ENCODE data around the gene KNL1. TPM values are rescaled to one million over a fixed set of nuclear protein-coding genes. Genes with fewer than 3 reads are reported as not detected.

Gene KNL1, protein sequence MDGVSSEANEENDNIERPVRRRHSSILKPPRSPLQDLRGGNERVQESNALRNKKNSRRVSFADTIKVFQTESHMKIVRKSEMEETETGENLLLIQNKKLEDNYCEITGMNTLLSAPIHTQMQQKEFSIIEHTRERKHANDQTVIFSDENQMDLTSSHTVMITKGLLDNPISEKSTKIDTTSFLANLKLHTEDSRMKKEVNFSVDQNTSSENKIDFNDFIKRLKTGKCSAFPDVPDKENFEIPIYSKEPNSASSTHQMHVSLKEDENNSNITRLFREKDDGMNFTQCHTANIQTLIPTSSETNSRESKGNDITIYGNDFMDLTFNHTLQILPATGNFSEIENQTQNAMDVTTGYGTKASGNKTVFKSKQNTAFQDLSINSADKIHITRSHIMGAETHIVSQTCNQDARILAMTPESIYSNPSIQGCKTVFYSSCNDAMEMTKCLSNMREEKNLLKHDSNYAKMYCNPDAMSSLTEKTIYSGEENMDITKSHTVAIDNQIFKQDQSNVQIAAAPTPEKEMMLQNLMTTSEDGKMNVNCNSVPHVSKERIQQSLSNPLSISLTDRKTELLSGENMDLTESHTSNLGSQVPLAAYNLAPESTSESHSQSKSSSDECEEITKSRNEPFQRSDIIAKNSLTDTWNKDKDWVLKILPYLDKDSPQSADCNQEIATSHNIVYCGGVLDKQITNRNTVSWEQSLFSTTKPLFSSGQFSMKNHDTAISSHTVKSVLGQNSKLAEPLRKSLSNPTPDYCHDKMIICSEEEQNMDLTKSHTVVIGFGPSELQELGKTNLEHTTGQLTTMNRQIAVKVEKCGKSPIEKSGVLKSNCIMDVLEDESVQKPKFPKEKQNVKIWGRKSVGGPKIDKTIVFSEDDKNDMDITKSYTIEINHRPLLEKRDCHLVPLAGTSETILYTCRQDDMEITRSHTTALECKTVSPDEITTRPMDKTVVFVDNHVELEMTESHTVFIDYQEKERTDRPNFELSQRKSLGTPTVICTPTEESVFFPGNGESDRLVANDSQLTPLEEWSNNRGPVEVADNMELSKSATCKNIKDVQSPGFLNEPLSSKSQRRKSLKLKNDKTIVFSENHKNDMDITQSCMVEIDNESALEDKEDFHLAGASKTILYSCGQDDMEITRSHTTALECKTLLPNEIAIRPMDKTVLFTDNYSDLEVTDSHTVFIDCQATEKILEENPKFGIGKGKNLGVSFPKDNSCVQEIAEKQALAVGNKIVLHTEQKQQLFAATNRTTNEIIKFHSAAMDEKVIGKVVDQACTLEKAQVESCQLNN (N-terminal part only)
- 7.6 and 21.4 TPM in 2 replicates for total RNA-seq (ENCODE audit: low replicate concordance)
- long read RNA-seq, full-length matches to known transcripts: 10 of 14 reads
- long read RNA-seq, partial matches to known transcripts: 0 of 14 reads
- long read RNA-seq, other reads (novel, unspliced or antisense): 4 of 14 reads

GRCh38 chr15:40593588-40594428 is at the start of gene KNL1:
Gene KNL1 (plus strand): TSS chr15:40594249. CDS start chr15:40602932, 8,683 bp downstream.
- H3K36me3 Mint-ChIP-seq: no peaks in the 10 kb centered on the region
- peaks cover 19% of the 10 kb centered on the region for H3K4me1 Mint-ChIP-seq (ENCODE audit: unreplicated experiment)
- H3K4me3 Mint-ChIP-seq: peak within 1 kb of the TSS; percentile 97
- peak within 1 kb of the TSS; percentile 99 for H3K27ac Mint-ChIP-seq
- H3K9me3 Mint-ChIP-seq: no peaks in the 10 kb centered on the region
- peak; percentile 94 for DNase-seq (ENCODE audit: extremely low spot score, unreplicated experiment)
- TF ChIP-seq, protein P1, sequence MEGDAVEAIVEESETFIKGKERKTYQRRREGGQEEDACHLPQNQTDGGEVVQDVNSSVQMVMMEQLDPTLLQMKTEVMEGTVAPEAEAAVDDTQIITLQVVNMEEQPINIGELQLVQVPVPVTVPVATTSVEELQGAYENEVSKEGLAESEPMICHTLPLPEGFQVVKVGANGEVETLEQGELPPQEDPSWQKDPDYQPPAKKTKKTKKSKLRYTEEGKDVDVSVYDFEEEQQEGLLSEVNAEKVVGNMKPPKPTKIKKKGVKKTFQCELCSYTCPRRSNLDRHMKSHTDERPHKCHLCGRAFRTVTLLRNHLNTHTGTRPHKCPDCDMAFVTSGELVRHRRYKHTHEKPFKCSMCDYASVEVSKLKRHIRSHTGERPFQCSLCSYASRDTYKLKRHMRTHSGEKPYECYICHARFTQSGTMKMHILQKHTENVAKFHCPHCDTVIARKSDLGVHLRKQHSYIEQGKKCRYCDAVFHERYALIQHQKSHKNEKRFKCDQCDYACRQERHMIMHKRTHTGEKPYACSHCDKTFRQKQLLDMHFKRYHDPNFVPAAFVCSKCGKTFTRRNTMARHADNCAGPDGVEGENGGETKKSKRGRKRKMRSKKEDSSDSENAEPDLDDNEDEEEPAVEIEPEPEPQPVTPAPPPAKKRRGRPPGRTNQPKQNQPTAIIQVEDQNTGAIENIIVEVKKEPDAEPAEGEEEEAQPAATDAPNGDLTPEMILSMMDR (conservative IDR thresholded peaks at IDR 0.05): no peak
- H3K27me3 Mint-ChIP-seq: peaks cover 6% of the 10 kb centered on the region

GRCh38 chr15:40545457-40545856 is 48.6 kb upstream of the KNL1 start:
- Mint-ChIP-seq H3K9me3 (no peaks in the 10 kb centered on the region), H3K27ac (no peak overlapping the region), H3K27me3 (no peaks in the 10 kb centered on the region), H3K4me3 (no peak overlapping the region), H3K4me1 (ENCODE audit: unreplicated experiment) (no peaks in the 10 kb centered on the region), H3K36me3 (peaks cover 11% of the 10 kb centered on the region)
- no peak for DNase-seq (ENCODE audit: extremely low spot score, unreplicated experiment)
- TF ChIP-seq, protein P1 (conservative IDR thresholded peaks at IDR 0.05): no peak

- Mint-ChIP-seq H3K27ac (no peak overlapping the region), H3K36me3 (peaks cover 15% of the 10 kb centered on the region), H3K4me3 (no peak overlapping the region), H3K27me3 (no peaks in the 10 kb centered on the region), H3K4me1 (ENCODE audit: unreplicated experiment) (no peaks in the 10 kb centered on the region), H3K9me3 (no peaks in the 10 kb centered on the region)
- no peak for DNase-seq (ENCODE audit: extremely low spot score, unreplicated experiment)
- TF ChIP-seq, protein P1 (conservative IDR thresholded peaks at IDR 0.05): no peak
Measured at GRCh38 chr15:40548610-40549009, 45.4 kb upstream of the KNL1 start.

DNA sequence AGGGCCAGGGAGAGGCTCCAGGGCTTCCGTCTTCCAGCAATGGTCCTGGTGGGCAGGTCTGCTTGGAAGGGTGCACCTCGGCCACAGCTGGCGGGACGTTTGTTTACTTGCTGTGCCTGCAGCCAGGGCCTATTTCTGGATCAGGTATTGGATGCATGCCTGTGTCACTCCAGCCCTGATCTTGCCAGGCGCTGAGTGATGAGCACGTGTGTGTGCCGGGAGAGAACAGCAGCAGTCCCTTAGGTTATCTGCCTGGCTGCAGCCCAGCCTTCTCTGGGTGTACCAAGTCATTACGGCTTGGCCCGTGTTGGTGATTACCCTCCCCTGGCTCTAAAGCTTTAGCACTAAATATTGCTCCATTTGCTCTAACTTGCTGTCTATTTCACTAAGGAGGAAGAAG is 44.2 kb upstream of the KNL1 start:
- Mint-ChIP-seq H3K4me1 (ENCODE audit: unreplicated experiment) (peaks cover 12% of the 10 kb centered on the region), H3K36me3 (peaks cover 15% of the 10 kb centered on the region), H3K9me3 (no peaks in the 10 kb centered on the region), H3K27me3 (no peaks in the 10 kb centered on the region), H3K27ac (no peak overlapping the region), H3K4me3 (no peak overlapping the region)
- TF ChIP-seq, protein P1 (conservative IDR thresholded peaks at IDR 0.05): no peak
- DNase-seq (ENCODE audit: extremely low spot score, unreplicated experiment): no peak
